Stimulated activated CD8-positive, alpha-beta memory T cell treated with anti-CD3 and anti-CD28 coated beads, Interleukin-15, amount 100 ng/mL, for 48 hours (primary cell): ENCODE measurements around the gene TF.
"Not testable (repeated sequence)": the region's sequence is repeated elsewhere in the genome, so short reads cannot be mapped to it uniquely, and the experiment has no call there.

Source experiments
- DNase-seq, 2 donors: peaks; one replicate each; pipeline ENCODE4 v3.0.0-alpha.2; 2020; ENCODE audit warnings: low read depth in 2 of 2

TF gene

GRCh38 chr3:133745981-133746711 lies at the start of gene TF:
TF (plus strand) TSS chr3:133746393; CDS start chr3:133746441, 48 bp downstream.
- DNase-seq, result no peak

GRCh38 chr3:133697960-133698359 lies 48.2 kb upstream of the TF start:
- no peak for DNase-seq

- DNase-seq, result no peak
Measured at GRCh38 chr3:133699467-133699866, 46.7 kb upstream of the TF start.

- no peak for DNase-seq
Measured at GRCh38 chr3:133699903-133700302, 46.3 kb upstream of the TF start.

- no peak for DNase-seq
Measured at GRCh38 chr3:133700351-133700750, 45.8 kb upstream of the TF start.

GRCh38 chr3:133701435-133702358 lies 44.5 kb upstream of the TF start:
- DNase-seq, result no peak

GRCh38 chr3:133703915-133704314 lies 42.3 kb upstream of the TF start:
- DNase-seq, result no peak

- DNase-seq, result no peak
Measured at GRCh38 chr3:133706033-133706432, 40.2 kb upstream of the TF start.

GRCh38 chr3:133709139-133709750 lies 36.9 kb upstream of the TF start:
- DNase-seq, result no peak

GRCh38 chr3:133711013-133711412 lies 35.2 kb upstream of the TF start:
- no peak for DNase-seq

GRCh38 chr3:133712017-133712416 lies 34.2 kb upstream of the TF start:
- no peak for DNase-seq

GRCh38 chr3:133713347-133713746 lies 32.8 kb upstream of the TF start:
- DNase-seq, result no peak

- DNase-seq, result no peak
Measured at GRCh38 chr3:133717424-133717823, 28.8 kb upstream of the TF start.

- no peak for DNase-seq
Measured at GRCh38 chr3:133722935-133723334, 23.3 kb upstream of the TF start.

GRCh38 chr3:133730993-133731392 lies 15.2 kb upstream of the TF start:
- DNase-seq, result no peak

GRCh38 chr3:133732231-133732630 lies 14.0 kb upstream of the TF start:
- DNase-seq, result not testable (repeated sequence)

GRCh38 chr3:133733226-133733625 lies 13.0 kb upstream of the TF start:
- no peak for DNase-seq

- no peak for DNase-seq
Measured at GRCh38 chr3:133734305-133734704, 11.9 kb upstream of the TF start.

- no peak for DNase-seq
Measured at GRCh38 chr3:133742351-133743091, 3.7 kb upstream of the TF start.

GRCh38 chr3:133744241-133744640 lies 2.0 kb upstream of the TF start:
- DNase-seq, result no peak

GRCh38 chr3:133745108-133745507 lies 1.1 kb upstream of the TF start:
- no peak for DNase-seq

- no peak for DNase-seq
Measured at GRCh38 chr3:133746712-133747066, 496 bp downstream of the TF start.
